ENCODE results near the gene SHOC2. TPM values are rescaled to one million over a fixed set of nuclear protein-coding genes. Genes with fewer than 3 reads are reported as not detected.

The SHOC2 gene
- total and polyA plus RNA-seq, 9 donors = 19.4 to 91.2 (median 63.1) TPM

- DNase-seq = no peak
- no peaks in the 10 kb centered on the region for H3K36me3 ChIP-seq
- H3K4me1 ChIP-seq (ENCODE audit: insufficient read depth) = no peaks in the 10 kb centered on the region
- TF ChIP-seq CTCF (IDR thresholded peaks at IDR 0.05) (no peak), POLR2A (IDR thresholded peaks at IDR 0.05) (no peak), EP300 (IDR thresholded peaks at IDR 0.05) (no peak)
- H3K27ac ChIP-seq = no peak overlapping the region
- intact Hi-C loops (cut with DNase I) = no loop called here
- H3K9me3 ChIP-seq = no peaks in the 10 kb centered on the region
- H3K27me3 ChIP-seq = no peaks in the 10 kb centered on the region
- H3K4me3 ChIP-seq = no peak overlapping the region
Measured at GRCh38 chr10:111018021-111018420, 98.6 kb downstream of the SHOC2 start.

- no peaks in the 10 kb centered on the region for H3K36me3 ChIP-seq
- no peaks in the 10 kb centered on the region for H3K27me3 ChIP-seq
- DNase-seq = no peak
- no peaks in the 10 kb centered on the region for H3K4me1 ChIP-seq (ENCODE audit: insufficient read depth)
- H3K4me3 ChIP-seq = no peak overlapping the region
- H3K9me3 ChIP-seq = no peaks in the 10 kb centered on the region
- intact Hi-C loops (cut with DNase I) = no loop called here
- TF ChIP-seq CTCF (IDR thresholded peaks at IDR 0.05) (no peak), POLR2A (IDR thresholded peaks at IDR 0.05) (no peak)
- H3K27ac ChIP-seq = no peak overlapping the region
Measured at GRCh38 chr10:111023060-111023459, 103.7 kb downstream of the SHOC2 start.

GRCh38 chr10:111030042-111030750 is 110.8 kb downstream of the SHOC2 start:
- WGBS, 3 donors = 92 to 98% (median 97%) methylated on average over 9 of the region's 9 CpGs
- H3K9me3 ChIP-seq = no peaks in the 10 kb centered on the region
- no peaks in the 10 kb centered on the region for H3K4me1 ChIP-seq (ENCODE audit: insufficient read depth)
- DNase-seq = no peak
- no peaks in the 10 kb centered on the region for H3K27me3 ChIP-seq
- H3K4me3 ChIP-seq = no peak overlapping the region
- no peak overlapping the region for H3K27ac ChIP-seq
- H3K36me3 ChIP-seq = no peaks in the 10 kb centered on the region
- intact Hi-C loops (cut with DNase I) = no loop called here
- TF ChIP-seq POLR2A (IDR thresholded peaks at IDR 0.05) = no peak
- TF ChIP-seq CTCF (IDR thresholded peaks at IDR 0.05) = no peak
- TF ChIP-seq EP300 (IDR thresholded peaks at IDR 0.05) = no peak

DNA sequence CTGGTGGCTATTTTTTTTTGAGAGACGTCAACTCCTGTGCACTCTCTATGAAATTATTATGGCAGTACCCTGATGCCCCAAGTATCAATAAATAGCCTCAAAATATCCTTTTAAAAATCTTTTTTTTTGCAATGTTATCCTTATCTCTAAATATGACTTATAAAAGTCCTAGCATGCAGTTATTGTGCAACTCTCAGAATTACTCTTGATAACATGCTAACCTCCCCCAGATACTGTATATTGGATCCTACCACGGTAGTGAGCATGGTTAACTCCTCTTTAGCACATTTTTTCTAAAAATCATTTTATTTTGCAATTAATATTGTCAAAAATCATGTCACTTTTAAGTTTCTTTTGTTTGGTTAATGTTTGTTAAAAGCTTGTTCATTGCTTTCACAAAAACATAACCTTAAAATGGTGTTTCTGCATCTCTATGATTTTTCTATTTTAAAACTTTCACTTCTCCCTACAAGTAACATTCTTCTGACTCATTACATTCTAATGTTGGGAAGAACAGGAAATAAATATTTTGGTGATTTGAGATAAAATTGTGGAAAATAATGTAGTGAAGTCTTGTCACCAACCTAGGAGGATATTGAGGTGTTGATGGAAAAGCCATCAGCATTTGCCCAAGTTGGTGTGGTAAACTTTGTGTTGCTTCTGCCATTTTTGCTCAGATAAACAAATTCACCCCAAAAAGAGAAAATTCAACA is 115.3 kb downstream of the SHOC2 start:
- WGBS, 3 donors = 41 to 52% (median 45%) methylated on average over 2 of the region's 2 CpGs
- Histone ChIP-seq H3K4me1 (ENCODE audit: insufficient read depth) (no peaks in the 10 kb centered on the region), H3K4me3 (no peak overlapping the region), H3K9me3 (no peaks in the 10 kb centered on the region), H3K27me3 (no peaks in the 10 kb centered on the region), H3K36me3 (no peaks in the 10 kb centered on the region), H3K27ac (no peak overlapping the region)
- intact Hi-C loops (cut with DNase I) = no loop called here
- no peak for TF ChIP-seq POLR2A (IDR thresholded peaks at IDR 0.05)
- TF ChIP-seq EP300 (IDR thresholded peaks at IDR 0.05) = no peak
- TF ChIP-seq CTCF (IDR thresholded peaks at IDR 0.05) = no peak
- DNase-seq = no peak

Data from ovary (tissue), 9 donors.